K562 (cell line): ENCODE measurements around the gene IL13. TPM values are rescaled to one million over a fixed set of nuclear protein-coding genes. Genes with fewer than 3 reads are reported as not detected.

Experiments used
- CEBPB ChIP-seq: fragments of 450-650 bp; IDR thresholded peaks from 2 replicates; pipeline ENCODE4 v1.6.1; 2016; ENCODE audit warnings: missing genetic modification characterization, missing compliant biosample characterization
- CREM ChIP-seq: IDR thresholded peaks from 2 replicates; pipeline ENCODE4 v1.6.1; 2014; ENCODE audit warnings: antibody characterized with exemption, low read depth
- FOXA3 ChIP-seq, 2 experiments: fragments of 450-650 bp in 1 of 2; sonication (generic) in 1 of 2; formaldehyde crosslinking; IDR thresholded peaks in 1 of 2; conservative IDR thresholded peaks in 1 of 2; 2 replicates each; pipeline versions ENCODE4 v1.4.0 to v1.8.0; 2020 to 2022; ENCODE audit warnings: mild to moderate bottlenecking in 2 of 2, missing genetic modification reagents in 1 of 2
- GABPB1 ChIP-seq: sonication (generic); formaldehyde crosslinking; IDR thresholded peaks from 2 replicates; pipeline ENCODE4 v1.8.0; 2022; ENCODE audit warnings: mild to moderate bottlenecking, missing genetic modification reagents
- IRF2 ChIP-seq: sonication (generic); formaldehyde crosslinking; IDR thresholded peaks from 2 replicates; pipeline ENCODE4 v1.8.1; 2022; ENCODE audit warnings: mild to moderate bottlenecking, missing genetic modification reagents
- KAT7 ChIP-seq: sonication (generic); formaldehyde crosslinking; IDR thresholded peaks from 2 replicates; pipeline ENCODE4 v1.8.0; 2022; ENCODE audit warnings: missing genetic modification reagents, mild to moderate bottlenecking, borderline replicate concordance
- RAD21 ChIP-seq, 2 experiments: fragments of 250-450 bp in 1 of 2; fragments of 450-650 bp in 1 of 2; sonication (Bioruptor Pico) in 1 of 2; formaldehyde crosslinking in 1 of 2; IDR thresholded peaks in 1 of 2; conservative IDR thresholded peaks in 1 of 2; 2 replicates each; pipeline versions ENCODE4 v1.4.0 to v1.8.0; 2020 to 2022; ENCODE audit warnings: mild to moderate bottlenecking in 2 of 2, moderate library complexity in 1 of 2
- RBM14 ChIP-seq: fragments of 200-400 bp; formaldehyde crosslinking; IDR thresholded peaks from 2 replicates; pipeline ENCODE4 v1.6.1; 2018; ENCODE audit warnings: low read depth, mild to moderate bottlenecking, low read length, moderate library complexity, borderline replicate concordance; ENCODE audit not compliant: insufficient read depth
- RNF2 ChIP-seq: sonication (generic); IDR thresholded peaks from 2 replicates; pipeline ENCODE4 v1.6.1; 2016
- SRSF3 ChIP-seq: fragments of 200-400 bp; formaldehyde crosslinking; IDR thresholded peaks from 2 replicates; pipeline ENCODE4 v1.6.1; 2016; ENCODE audit warnings: mild to moderate bottlenecking, low read length, moderate library complexity; ENCODE audit not compliant: insufficient read depth
- TBL1XR1 ChIP-seq, 2 experiments: IDR thresholded peaks; 2 replicates each; pipeline ENCODE4 v1.6.1; 2012; ENCODE audit warnings: improper control_type of control experiment in 2 of 2, low read length in 2 of 2, mild to moderate bottlenecking in 1 of 2
- ZNF24 ChIP-seq: fragments of 450-650 bp; IDR thresholded peaks from 2 replicates; pipeline ENCODE4 v1.6.1; 2016
- ZNF668 ChIP-seq: fragments of 250-450 bp; sonication (Bioruptor Pico); IDR thresholded peaks from 2 replicates; pipeline ENCODE4 v1.8.0; 2022; ENCODE audit warnings: mild to moderate bottlenecking, inconsistent platforms
- polyA plus RNA-seq, 8 experiments: library from polyadenylated mRNA; depleted of rRNA in 4 of 8; stranded (reverse) in 5 of 8; unstranded in 3 of 8; fragments of >200 nt; fragmentation: Nextera tagmentation in 2 of 8; fragmentation: Illumina TruSeq in 1 of 8; extraction: Ambion mirVana in 2 of 8; extraction: Trizol in 1 of 8; gene quantifications; 2 replicates each; pipeline versions ENCODE4 v1.2.1 to v1.2.3, GENCODE V29; 2011 to 2014; ENCODE audit warnings: inconsistent platforms in 1 of 8, missing spikeins in 1 of 8
- total RNA-seq, 7 experiments: library from RNA; depleted of rRNA in 6 of 7; stranded (reverse); fragments of >200 nt in 6 of 7; fragmentation: Illumina TruSeq in 2 of 7; extraction: Trizol in 2 of 7; gene quantifications; 2 replicates each; pipeline versions ENCODE4 v1.2.1 to v1.2.3, GENCODE V29; 2011 to 2021; ENCODE audit warnings: low replicate concordance in 1 of 7
- TF ChIP-seq, protein P1 (sequence below): sonication (generic); formaldehyde crosslinking; IDR thresholded peaks from 2 replicates; pipeline ENCODE4 v1.8.0; 2022; ENCODE audit warnings: mild to moderate bottlenecking, missing genetic modification reagents
- TF ChIP-seq, protein P2 (sequence below): fragments of 250-450 bp; sonication (Bioruptor Pico); IDR thresholded peaks from 2 replicates; pipeline ENCODE4 v1.4.0; 2020
- TF ChIP-seq, protein P3 (sequence below): fragments of 450-650 bp; formaldehyde crosslinking; IDR thresholded peaks from 2 replicates; pipeline ENCODE4 v1.4.0; 2022; ENCODE audit warnings: mild to moderate bottlenecking, moderate library complexity
- TF ChIP-seq, protein P4 (sequence below): sonication (generic); formaldehyde crosslinking; IDR thresholded peaks from 2 replicates; pipeline ENCODE4 v1.8.1; 2023; ENCODE audit warnings: mild to moderate bottlenecking, missing genetic modification reagents

IL13 gene
- total and polyA plus RNA-seq, 9 of the 15 experiments (the other 6 are each of a cell fraction or from before 2014, with no cell fraction given): not detected

DNA sequence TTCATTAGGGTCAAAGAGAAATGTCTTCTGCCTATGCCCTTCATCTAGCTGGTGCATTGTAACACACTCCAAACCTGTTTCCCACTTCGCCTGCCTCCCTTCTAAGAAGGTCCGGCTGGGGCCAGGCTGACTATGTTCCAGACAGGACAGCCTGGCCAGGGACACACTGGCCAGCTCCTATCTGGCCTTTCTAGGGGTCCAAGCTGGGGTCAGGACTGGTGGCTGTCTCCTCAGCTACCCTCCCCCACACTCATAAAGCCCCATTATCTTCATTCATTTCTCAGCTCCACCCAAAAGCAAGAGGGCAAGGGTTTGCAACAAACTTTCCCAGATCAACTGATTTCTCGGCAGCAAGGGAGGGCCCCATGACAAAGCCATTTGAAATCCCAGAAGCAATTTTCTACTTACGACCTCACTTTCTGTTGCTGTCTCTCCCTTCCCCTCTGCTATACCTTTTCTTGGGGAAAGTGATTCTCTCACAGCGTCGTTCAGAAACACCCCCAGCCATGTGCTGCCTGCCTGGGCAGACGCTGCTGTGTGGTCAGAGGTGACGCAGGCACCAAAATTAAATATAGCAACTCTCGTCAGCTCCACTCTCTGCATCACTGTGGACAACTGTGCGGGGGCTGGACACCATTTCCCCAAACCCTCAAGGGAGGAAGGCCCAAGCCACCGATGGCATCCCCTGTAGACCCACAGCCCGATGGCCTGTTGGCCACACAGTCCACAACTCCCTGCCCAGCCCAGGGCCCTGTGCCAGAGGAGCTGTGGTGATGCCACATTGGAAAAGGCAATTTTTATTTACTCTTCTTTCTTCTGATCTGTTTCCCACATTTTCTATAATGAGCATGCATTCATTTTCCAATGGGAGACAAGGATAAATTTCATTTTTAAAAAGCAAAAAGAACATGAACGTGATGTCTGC is 6.1 kb downstream of the IL13 start (continued):
- TF ChIP-seq CREM (peak; percentile 77), SRSF3 (no peak), CEBPB (tag) (no peak), ZNF668 (CRISPR knock-in tag) (peak; percentile 48; the same call in 1 of the 2 replicates), KAT7 (CRISPR knock-in tag) (0 out of 2 replicates have a peak, but pooled peaks have one; percentile 53), RNF2 (no peak), GABPB1 (CRISPR knock-in tag) (no peak), ZNF24 (peak; percentile 54; the same call in 1 of the 2 replicates), RBM14 (no peak), IRF2 (CRISPR knock-in tag) (no peak), RAD21 (CRISPR knock-in tag; conservative IDR thresholded peaks at IDR 0.05 in 1 of 2, IDR thresholded peaks at IDR 0.05 in 1 of 2) (no peak), TBL1XR1 (IDR thresholded peaks at IDR 0.05; ENCODE audit: low read length in 2 of 2) (peak; percentile 27 to 62; a peak in 1 of 4 replicates), FOXA3 (CRISPR knock-in tag; conservative IDR thresholded peaks at IDR 0.05 in 1 of 2, IDR thresholded peaks at IDR 0.05 in 1 of 2) (no peak)
- TF ChIP-seq, protein P1, sequence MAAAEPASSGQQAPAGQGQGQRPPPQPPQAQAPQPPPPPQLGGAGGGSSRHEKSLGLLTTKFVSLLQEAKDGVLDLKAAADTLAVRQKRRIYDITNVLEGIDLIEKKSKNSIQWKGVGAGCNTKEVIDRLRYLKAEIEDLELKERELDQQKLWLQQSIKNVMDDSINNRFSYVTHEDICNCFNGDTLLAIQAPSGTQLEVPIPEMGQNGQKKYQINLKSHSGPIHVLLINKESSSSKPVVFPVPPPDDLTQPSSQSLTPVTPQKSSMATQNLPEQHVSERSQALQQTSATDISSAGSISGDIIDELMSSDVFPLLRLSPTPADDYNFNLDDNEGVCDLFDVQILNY: no peak
- TF ChIP-seq, protein P2, sequence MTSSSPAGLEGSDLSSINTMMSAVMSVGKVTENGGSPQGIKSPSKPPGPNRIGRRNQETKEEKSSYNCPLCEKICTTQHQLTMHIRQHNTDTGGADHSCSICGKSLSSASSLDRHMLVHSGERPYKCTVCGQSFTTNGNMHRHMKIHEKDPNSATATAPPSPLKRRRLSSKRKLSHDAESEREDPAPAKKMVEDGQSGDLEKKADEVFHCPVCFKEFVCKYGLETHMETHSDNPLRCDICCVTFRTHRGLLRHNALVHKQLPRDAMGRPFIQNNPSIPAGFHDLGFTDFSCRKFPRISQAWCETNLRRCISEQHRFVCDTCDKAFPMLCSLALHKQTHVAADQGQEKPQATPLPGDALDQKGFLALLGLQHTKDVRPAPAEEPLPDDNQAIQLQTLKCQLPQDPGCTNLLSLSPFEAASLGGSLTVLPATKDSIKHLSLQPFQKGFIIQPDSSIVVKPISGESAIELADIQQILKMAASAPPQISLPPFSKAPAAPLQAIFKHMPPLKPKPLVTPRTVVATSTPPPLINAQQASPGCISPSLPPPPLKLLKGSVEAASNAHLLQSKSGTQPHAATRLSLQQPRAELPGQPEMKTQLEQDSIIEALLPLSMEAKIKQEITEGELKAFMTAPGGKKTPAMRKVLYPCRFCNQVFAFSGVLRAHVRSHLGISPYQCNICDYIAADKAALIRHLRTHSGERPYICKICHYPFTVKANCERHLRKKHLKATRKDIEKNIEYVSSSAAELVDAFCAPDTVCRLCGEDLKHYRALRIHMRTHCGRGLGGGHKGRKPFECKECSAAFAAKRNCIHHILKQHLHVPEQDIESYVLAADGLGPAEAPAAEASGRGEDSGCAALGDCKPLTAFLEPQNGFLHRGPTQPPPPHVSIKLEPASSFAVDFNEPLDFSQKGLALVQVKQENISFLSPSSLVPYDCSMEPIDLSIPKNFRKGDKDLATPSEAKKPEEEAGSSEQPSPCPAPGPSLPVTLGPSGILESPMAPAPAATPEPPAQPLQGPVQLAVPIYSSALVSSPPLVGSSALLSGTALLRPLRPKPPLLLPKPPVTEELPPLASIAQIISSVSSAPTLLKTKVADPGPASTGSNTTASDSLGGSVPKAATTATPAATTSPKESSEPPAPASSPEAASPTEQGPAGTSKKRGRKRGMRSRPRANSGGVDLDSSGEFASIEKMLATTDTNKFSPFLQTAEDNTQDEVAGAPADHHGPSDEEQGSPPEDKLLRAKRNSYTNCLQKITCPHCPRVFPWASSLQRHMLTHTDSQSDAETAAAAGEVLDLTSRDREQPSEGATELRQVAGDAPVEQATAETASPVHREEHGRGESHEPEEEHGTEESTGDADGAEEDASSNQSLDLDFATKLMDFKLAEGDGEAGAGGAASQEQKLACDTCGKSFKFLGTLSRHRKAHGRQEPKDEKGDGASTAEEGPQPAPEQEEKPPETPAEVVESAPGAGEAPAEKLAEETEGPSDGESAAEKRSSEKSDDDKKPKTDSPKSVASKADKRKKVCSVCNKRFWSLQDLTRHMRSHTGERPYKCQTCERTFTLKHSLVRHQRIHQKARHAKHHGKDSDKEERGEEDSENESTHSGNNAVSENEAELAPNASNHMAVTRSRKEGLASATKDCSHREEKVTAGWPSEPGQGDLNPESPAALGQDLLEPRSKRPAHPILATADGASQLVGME: peak; percentile 37; the same call in 1 of the 2 replicates
- TF ChIP-seq, protein P3, sequence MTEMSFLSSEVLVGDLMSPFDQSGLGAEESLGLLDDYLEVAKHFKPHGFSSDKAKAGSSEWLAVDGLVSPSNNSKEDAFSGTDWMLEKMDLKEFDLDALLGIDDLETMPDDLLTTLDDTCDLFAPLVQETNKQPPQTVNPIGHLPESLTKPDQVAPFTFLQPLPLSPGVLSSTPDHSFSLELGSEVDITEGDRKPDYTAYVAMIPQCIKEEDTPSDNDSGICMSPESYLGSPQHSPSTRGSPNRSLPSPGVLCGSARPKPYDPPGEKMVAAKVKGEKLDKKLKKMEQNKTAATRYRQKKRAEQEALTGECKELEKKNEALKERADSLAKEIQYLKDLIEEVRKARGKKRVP (CRISPR knock-in tag): peak; percentile 42; the same call in 1 of the 2 replicates
- TF ChIP-seq, protein P4, sequence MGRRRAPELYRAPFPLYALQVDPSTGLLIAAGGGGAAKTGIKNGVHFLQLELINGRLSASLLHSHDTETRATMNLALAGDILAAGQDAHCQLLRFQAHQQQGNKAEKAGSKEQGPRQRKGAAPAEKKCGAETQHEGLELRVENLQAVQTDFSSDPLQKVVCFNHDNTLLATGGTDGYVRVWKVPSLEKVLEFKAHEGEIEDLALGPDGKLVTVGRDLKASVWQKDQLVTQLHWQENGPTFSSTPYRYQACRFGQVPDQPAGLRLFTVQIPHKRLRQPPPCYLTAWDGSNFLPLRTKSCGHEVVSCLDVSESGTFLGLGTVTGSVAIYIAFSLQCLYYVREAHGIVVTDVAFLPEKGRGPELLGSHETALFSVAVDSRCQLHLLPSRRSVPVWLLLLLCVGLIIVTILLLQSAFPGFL (CRISPR knock-in tag): 0 out of 2 replicates have a peak, but pooled peaks have one; percentile 78
